GM23248 (cell line): Measurements from ENCODE around the gene REV3L. TPM values are rescaled to one million over a fixed set of nuclear protein-coding genes. Genes with fewer than 3 reads are reported as not detected.

Source experiments
- DNase-seq: peaks from one replicate; pipeline ENCODE4 v3.0.0-alpha.2; 2015
- H2AFZ ChIP-seq: fragments of 200-600 bp; sonication (generic); 2 replicates; pipeline ENCODE4 v1.6.1; 2016; ENCODE audit warnings: antibody characterized with exemption
- H3F3A ChIP-seq: fragments of 200-600 bp; sonication (generic); 2 replicates; pipeline ENCODE4 v1.6.1; 2016; ENCODE audit warnings: mild to moderate bottlenecking, antibody characterized with exemption, mixed run types; ENCODE audit not compliant: insufficient read depth
- H3K27ac ChIP-seq: fragments of 200-600 bp; sonication (generic); 2 replicates; pipeline ENCODE4 v1.5.1; 2016; ENCODE audit warnings: mild to moderate bottlenecking
- H3K27me3 ChIP-seq: fragments of 200-600 bp; sonication (generic); replicated peaks from 2 replicates; pipeline ENCODE4 v1.6.1; 2016; ENCODE audit warnings: mild to moderate bottlenecking; ENCODE audit not compliant: insufficient read depth
- H3K36me3 ChIP-seq: fragments of 200-600 bp; sonication (generic); 2 replicates; pipeline ENCODE4 v1.6.1; 2016; ENCODE audit warnings: low read depth, mild to moderate bottlenecking
- H3K4me1 ChIP-seq: fragments of 200-600 bp; sonication (generic); 2 replicates; pipeline ENCODE4 v1.6.1; 2016; ENCODE audit warnings: mild to moderate bottlenecking; ENCODE audit not compliant: insufficient read depth
- H3K4me2 ChIP-seq: fragments of 200-600 bp; sonication (generic); one replicate; pipeline ENCODE4 v1.6.1; 2016; ENCODE audit warnings: mild to moderate bottlenecking; ENCODE audit not compliant: unreplicated experiment
- H3K4me3 ChIP-seq: fragments of 200-600 bp; sonication (generic); 2 replicates; pipeline ENCODE4 v1.5.1; 2016; ENCODE audit warnings: mild to moderate bottlenecking
- H3K79me2 ChIP-seq: fragments of 200-600 bp; sonication (generic); 2 replicates; pipeline ENCODE4 v1.6.1; 2016; ENCODE audit warnings: mild to moderate bottlenecking; ENCODE audit not compliant: insufficient read depth
- H3K9ac ChIP-seq: fragments of 200-600 bp; sonication (generic); 2 replicates; pipeline ENCODE4 v1.6.1; 2016; ENCODE audit warnings: mild to moderate bottlenecking
- H3K9me2 ChIP-seq: fragments of 200-600 bp; sonication (generic); 2 replicates; pipeline ENCODE4 v1.6.1; 2016; ENCODE audit warnings: mixed run types, mild to moderate bottlenecking, moderate library complexity; ENCODE audit not compliant: insufficient read depth
- H3K9me3 ChIP-seq: fragments of 200-600 bp; sonication (generic); one replicate; pipeline ENCODE4 v1.6.1; 2017; ENCODE audit warnings: low read depth
- H4K20me1 ChIP-seq: fragments of 200-600 bp; sonication (generic); 2 replicates; pipeline ENCODE4 v1.6.0; 2016; ENCODE audit not compliant: insufficient read depth
- EZH2 ChIP-seq: fragments of 200-600 bp; sonication (generic); IDR thresholded peaks from 2 replicates; pipeline ENCODE4 v1.6.1; 2018; ENCODE audit warnings: antibody characterized with exemption, mild to moderate bottlenecking; ENCODE audit not compliant: insufficient read depth, poor library complexity, severe bottlenecking
- EZH2phosphoT487 ChIP-seq: fragments of 200-600 bp; sonication (generic); IDR thresholded peaks from 2 replicates; pipeline ENCODE4 v1.6.1; 2018; ENCODE audit warnings: antibody characterized with exemption, moderate library complexity, mild to moderate bottlenecking, low read depth; ENCODE audit not compliant: insufficient read depth
- WGBS, 2 experiments: methylation state at CpG; one replicate each; pipeline ENCODE4 v1.1.6; 2015 to 2017; ENCODE audit warnings: low lambda C conversion rate in 2 of 2, low coverage in 1 of 2; ENCODE audit errors: missing lambda C conversion rate in 2 of 2; 5-methylcytosine and 5-hydroxymethylcytosine counted together
- in situ Hi-C: fragments of 300-500 bp; cut with MboI; formaldehyde crosslinking; loops from 2 replicates; pipeline ENCODE4 v1.15.0; 2020
- polyA plus RNA-seq: library from polyadenylated mRNA; unstranded; fragments of >200 nt; fragmentation: Nextera tagmentation; extraction: Ambion mirVana; gene quantifications from 2 replicates; pipeline ENCODE4 v1.2.1, GENCODE V29; 2016
- total RNA-seq: library from RNA; depleted of rRNA; stranded (reverse); fragments of >200 nt; shearing (Covaris generic); gene quantifications from 2 replicates; pipeline ENCODE4 v1.2.3, GENCODE V29; 2014; rRNA removed

The REV3L gene
- total and polyA plus RNA-seq, 2 experiments from 2014 or later = 25.0 to 25.1 TPM

DNA sequence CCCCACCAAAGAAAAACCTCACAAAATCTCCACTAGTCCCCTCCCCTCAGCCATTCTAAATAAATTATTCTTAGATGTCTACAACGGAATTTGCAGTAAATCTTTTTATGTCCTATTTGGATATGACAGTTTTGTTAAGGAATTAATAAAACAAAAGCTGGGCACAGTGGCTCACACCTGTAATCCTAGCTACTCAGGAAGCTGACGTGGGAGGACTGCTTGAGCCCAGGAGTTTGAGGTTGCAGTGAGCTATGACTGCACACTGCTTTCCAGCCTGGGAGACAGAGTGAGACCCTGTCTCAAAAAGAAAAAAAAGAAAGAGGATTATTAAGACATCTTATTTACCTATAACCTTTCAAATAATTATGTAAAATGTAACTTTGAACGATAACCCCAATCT, 230.3 kb downstream of the REV3L start:
- Histone ChIP-seq H3K9me2 (no peaks in the 10 kb centered on the region), H2AFZ (no peak overlapping the region), H3K27me3 (no peaks in the 10 kb centered on the region), H3K36me3 (no peaks in the 10 kb centered on the region), H3K9me3 (no peaks in the 10 kb centered on the region), H3F3A (no peaks in the 10 kb centered on the region), H3K4me2 (no peak overlapping the region), H4K20me1 (no peaks in the 10 kb centered on the region), H3K4me1 (no peaks in the 10 kb centered on the region), H3K79me2 (no peaks in the 10 kb centered on the region), H3K27ac (no peak overlapping the region), H3K9ac (no peak overlapping the region), H3K4me3 (no peak overlapping the region)
- in situ Hi-C loops = no loop called here
- no peak for TF ChIP-seq EZH2
- TF ChIP-seq EZH2phosphoT487 = no peak
- WGBS, 2 experiments = 82 to 83% methylated on average over 3 of the region's 3 CpGs
- DNase-seq = no peak

DNA sequence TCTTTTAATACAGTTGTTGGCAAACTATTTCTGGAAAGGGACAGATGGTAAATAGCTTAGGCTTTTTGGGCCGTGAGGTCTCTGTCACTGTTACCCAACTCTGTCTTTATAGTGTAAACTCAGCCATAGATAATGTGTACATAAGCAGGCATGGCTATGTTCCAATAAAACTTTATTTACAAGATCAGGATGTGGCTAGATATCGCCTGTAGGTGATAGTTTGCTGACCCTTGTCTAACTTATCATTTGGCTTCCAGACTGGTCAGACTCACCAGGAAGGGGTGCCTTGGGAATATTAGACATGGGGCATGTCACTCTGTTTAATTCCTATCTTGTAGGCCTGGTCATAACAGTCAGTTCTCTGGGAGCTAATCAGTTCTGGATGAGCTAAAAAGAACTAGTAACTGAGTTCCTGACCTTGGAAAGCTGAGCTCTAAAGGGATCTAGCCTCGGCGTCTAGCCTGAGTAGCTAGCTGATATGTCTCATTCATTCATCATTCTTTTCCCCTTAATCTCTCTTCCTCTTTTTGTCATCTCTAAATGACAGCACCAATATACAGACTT, 232.1 kb downstream of the REV3L start:
- no peaks in the 10 kb centered on the region for H3K9me3 ChIP-seq
- no peaks in the 10 kb centered on the region for H3F3A ChIP-seq
- H3K9me2 ChIP-seq = no peaks in the 10 kb centered on the region
- H3K9ac ChIP-seq = no peak overlapping the region
- H3K27me3 ChIP-seq = no peaks in the 10 kb centered on the region
- H4K20me1 ChIP-seq = no peaks in the 10 kb centered on the region
- H3K4me3 ChIP-seq = no peak overlapping the region
- H3K36me3 ChIP-seq = no peaks in the 10 kb centered on the region
- TF ChIP-seq EZH2 (no peak), EZH2phosphoT487 (no peak)
- in situ Hi-C loops = no loop called here
- H3K27ac ChIP-seq = no peak overlapping the region
- no peak overlapping the region for H2AFZ ChIP-seq
- DNase-seq = no peak
- no peaks in the 10 kb centered on the region for H3K79me2 ChIP-seq
- no peaks in the 10 kb centered on the region for H3K4me1 ChIP-seq
- no peak overlapping the region for H3K4me2 ChIP-seq
- WGBS, 2 experiments = 86 to 89% methylated on average over 4 of the region's 4 CpGs

Other genes starting within 250 kb of the REV3L start
- 28.7 and 40.2 TPM in 2 replicates for gene TRAF3IP2, start 122.7 kb upstream of the REV3L start, total RNA-seq
- gene TRAF3IP2, start 122.7 kb upstream of the REV3L start, polyA plus RNA-seq = 38.7 and 40.7 TPM in 2 replicates